GM19351 (cell line): ENCODE data around the gene CHADL.

ENCODE experiments used
- ATAC-seq: cut with Tn5 transposase; IDR thresholded peaks from one replicate; pipeline ENCODE4 v1.9.1; 2021; ENCODE audit warnings: mild to moderate bottlenecking, moderate library complexity; ENCODE audit not compliant: unreplicated experiment

The CHADL gene

DNA sequence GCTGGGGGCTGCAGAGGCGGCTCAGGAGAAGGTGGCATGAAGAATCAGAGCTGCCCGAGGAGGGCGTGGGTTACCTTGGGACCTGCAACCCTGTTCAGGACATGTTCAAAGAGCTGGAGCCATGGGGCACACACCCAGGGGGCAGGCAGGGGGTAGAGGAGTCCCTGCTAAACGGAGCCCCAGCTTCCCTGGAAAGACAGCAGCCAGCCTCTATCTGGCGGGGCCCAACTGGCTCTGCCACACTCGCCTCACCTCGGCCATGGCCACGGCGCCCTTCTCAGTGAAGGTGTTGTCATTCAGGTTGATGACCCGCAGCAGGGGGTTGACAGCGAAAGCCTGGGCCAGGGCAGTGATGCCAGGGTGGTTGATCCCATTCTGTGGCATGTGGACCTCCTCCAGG is 17.0 kb upstream of the CHADL start:
- no peak for ATAC-seq

DNA sequence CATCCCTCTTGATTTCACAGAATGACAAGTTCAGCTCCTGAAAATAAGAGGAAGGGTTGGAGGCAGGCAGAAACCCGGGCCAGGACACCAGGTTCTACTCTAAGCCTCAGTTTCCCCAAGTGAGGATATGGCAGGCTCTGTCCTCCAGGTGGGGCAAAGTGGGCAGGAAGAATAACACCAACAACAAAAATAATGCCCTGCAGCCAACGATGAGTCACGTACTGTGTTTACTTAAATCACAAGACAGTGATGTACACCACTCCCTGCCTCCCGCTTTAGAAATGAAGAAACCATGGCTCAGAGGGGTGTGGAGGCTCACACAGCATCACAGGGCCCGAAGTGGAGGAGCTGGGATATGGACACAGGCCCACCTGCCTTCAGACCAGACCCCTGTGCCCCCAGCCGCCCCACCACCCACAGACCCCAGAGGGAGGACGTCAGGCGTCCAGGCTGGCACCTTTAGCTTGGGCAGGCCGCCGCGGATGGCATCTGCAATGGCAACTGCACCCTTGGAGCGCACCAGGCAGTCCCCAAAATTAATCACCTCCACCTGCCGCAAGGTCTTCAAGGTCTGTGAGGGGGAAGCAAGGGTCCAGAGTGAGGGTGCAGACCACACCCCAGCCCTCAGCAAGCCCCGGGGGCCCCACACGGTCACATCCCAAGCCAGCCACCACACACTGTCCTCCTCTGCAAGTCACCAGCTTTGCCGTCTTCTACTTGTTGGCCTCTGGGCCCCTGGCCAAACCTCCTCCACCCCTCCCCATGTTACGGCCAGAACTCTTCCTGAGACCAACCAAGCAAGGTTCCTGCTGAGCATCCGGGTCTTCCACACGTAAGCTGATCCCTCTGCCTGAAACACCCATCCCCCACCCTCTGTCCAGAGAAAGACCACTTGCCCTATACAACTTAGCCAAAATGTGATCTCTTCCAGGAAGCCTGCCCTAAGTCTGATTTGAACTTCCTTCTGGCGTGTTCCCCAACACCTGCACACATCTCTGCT is 15.8 kb upstream of the CHADL start:
- no peak for ATAC-seq

DNA sequence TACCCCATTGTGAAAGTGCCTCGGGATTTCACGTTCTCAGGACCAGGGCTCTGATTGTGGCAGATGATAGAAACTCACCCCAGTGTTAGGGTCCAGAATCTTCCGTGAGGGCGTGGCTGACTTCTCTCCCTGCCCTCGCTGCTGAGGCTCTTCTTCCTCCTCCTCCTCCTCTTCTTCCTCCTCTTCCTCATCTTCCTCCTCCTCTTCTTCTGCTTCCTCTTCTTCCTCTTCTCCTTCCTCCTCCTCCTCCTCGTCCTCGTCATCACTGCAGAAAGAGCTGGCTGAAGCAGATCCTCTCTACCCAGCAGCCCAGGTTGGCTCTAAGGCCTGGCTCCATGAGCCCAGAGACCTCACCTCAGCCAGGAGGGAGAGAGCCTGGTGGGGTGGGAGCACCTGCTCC is 13.5 kb upstream of the CHADL start:
- no peak for ATAC-seq

DNA sequence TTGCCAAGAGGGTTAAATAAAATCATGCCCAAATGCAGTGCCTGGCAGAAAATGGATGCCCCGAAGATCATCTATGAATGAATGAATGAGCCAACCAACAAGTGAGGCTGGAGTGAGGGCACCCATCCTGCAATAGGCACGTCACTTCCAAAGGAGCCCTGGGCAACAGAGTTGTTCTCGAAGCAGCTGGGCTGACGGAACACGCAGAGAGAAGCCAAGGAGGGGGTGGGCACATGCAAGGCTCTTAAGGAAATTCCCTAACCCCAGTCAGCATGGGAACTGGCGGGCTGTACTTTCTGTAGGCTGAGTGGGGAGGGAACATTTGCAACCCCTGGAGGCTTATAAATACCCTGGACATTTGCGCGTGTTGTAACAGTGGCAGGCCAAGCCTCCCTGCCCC is 11.6 kb upstream of the CHADL start:
- no peak for ATAC-seq

DNA sequence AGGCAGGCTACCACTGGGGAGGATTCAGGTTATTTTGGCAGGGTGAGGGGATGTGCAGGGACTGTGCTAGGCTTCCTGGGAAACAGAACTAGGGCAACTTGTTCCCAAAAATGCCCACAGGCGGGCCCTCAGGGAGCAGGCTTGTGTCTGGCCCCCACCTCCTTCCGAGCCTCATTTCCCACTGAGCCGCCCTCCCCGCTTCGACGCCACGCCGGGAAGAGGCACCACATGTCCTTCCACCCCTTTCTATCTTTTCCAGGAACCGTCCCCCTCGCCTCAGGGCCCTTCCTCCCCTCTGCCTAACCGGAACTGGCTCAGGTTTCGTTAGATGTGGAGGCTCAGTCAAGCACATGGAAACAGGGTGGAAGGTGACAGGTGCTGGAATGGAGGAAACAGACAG is 9.4 kb upstream of the CHADL start:
- ATAC-seq = no peak

DNA sequence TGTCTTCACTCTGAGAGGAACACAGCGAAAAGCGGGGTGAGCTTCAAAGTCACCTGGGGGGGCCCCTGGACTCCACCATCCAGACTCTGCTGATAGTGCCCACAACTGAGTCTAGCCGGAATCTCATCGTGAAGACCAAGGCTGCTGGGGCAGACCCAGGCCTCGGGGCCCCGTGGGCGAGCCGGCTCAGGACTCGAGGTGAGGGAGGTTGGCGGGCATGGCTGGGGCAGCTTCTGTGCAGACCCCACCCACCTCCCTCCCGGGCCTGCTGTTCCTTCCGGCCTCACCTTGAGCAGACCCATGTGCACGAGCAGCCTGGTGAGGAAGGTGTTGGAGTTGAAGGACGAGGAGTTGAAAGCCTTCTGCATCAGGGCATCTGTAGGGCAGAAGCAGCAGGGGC is 8.7 kb upstream of the CHADL start:
- ATAC-seq = no peak

DNA sequence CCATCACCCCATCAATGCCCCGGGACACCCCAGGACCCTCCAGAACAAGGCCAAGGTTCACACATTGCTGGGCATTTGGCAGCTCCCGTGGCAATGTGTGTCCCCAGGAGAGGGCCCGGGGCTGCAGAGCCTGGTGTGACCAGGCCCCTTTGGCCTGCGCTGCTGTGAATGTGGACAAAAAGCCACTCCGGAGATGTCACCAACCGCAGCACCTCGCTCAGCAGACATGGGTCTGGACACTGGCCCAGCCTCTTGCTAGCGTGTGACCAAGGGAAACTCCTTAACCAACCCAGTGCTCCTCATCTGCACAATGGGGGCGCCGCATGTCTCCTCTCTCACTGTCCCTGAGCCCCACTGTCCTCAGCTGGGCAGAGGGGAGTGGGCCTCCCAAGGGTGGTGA is 8.0 kb upstream of the CHADL start:
- ATAC-seq = no peak

DNA sequence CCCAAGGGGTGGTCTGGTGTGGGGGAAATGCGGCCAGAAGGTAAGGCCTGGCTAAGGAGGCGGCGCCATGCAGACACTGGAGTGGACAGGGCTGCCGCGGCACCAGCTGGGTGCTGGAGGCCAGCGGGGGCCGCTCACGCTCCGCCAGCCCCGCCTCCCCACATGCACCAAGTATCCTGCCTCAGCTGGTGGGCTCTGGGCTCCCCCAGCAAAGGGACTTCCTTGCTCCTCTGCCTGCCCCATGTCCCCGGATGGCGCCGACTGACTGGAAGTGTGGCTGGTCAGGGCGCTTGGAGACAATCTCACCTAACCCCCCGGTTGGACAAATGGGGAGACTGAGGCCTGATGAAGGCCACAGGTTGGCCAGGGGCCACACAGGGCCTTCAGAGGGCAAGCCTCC is 7.6 kb upstream of the CHADL start:
- no peak for ATAC-seq

DNA sequence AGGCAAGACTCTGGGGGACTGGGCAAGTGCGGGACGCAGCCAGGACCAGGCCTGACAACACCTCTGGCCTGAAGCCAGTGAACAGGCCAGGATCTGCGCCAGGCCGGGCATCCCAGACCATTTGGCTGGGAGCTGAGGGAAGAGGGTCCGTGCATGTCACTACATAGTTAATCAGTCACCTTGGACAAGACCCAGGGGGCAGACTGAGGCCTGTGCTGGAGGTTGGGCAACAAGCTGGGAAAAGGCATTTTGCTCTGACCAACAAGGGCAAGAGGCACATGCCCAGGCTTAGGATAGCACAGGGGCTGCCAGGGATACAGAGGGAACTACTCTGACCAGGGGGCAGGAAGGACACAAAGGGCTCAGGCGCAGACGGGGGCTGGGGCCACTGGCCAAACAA is 7.0 kb upstream of the CHADL start:
- ATAC-seq = no peak

DNA sequence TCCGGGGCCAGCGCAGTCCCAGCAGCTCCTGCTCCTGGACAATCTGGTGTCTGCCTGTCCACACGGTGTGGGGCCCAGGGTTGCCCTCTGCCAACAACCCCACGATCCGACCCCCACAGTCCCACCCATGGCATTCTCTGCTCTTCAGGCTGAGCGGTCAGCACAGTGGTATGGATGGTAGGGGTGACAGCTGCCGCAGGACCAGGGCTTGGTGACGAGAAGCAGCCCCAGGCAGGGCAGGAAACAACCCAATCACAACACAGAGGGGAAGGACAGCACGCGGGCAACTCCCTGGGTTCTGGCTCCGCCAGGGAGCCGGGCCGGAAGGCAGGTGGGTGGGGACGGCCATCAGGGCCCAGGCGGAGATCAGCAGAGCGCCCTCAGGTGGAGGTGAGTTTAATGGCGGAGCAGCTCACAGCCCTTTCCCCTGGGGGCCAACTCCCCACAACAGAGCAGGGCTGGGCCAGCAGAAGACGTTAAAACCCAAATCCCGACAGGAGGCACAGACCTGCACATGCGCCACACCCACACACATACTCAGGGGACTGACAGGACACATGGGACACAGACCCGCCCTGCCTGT is 5.3 kb upstream of the CHADL start:
- no peak for ATAC-seq

DNA sequence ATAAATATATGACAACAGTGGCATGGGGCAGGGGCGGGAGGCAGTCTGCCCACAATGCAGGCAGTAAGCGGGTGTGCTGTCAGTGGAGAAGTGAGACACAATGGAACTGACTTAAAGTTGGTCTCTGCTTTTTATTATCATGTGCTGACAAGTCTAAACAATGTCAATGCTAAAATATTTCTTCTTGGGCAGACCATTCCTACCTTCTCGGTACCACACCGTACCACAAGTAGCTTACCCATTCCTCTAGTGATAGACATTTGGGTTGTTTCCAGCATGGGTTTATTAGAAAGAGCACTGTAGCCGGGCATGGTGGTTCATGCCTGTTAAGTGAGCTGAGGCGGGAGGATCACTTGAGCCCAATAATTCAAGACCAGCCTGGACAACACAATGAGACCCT is 2.6 kb upstream of the CHADL start:
- ATAC-seq = no peak

DNA sequence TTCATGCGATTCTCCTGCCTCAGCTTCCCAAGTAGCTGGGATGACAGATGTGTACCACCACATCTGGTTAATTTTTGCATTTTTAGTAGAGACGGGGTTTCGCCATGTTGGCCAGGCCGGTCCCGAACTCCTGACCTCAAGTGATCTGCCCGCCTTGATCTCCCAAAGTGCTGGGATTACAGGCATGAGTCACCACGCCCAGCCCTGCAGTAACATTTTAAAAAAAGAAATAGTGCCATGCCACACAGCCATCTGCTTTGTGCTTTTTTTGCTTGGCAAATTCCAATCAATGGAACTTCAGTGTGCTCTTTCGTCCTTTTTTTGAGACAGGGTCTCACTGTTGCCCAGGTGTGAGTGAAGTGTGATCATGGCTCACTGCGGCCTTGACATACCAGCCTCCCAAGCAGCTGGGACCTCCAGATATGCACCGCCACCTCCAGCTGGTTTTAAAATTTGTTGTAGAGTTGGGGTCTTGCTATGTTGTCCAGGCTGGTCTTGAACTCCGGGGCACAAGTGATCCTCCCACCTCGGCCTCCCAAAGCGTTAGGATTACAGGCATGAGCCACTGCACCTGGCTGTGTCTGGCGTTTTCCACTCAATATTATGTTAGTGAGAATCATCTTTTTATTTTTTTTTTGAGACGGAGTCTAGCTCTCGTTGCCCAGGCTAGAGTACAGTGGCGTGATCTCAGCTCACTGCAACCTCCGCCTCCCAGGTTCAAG is 1.8 kb upstream of the CHADL start:
- no peak for ATAC-seq

DNA sequence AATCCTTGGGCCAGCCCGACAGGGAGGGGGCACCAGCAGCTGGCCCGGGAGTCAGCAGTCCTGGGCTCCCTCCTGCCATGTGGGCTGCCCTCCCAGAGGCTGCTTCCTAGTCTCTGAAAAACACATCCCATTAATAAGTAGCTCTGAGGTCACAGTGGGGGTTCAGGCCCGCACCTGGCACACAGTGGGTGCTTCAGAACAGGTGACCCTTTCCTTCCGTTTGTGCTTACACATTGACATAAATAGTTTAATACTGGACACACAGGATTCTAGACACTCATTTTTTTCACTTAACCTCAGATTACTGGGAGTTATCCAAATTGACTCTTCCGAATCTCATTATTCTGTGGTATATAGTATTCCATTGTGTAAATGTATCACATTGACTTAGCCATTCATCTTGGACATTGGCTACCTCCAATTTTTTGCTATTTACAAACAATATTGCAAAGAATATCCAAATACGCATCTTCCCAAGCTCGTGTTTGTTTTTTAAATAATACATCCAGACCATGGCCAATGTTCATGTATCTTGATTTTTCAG is 474 bp upstream of the CHADL start:
- no peak for ATAC-seq

DNA sequence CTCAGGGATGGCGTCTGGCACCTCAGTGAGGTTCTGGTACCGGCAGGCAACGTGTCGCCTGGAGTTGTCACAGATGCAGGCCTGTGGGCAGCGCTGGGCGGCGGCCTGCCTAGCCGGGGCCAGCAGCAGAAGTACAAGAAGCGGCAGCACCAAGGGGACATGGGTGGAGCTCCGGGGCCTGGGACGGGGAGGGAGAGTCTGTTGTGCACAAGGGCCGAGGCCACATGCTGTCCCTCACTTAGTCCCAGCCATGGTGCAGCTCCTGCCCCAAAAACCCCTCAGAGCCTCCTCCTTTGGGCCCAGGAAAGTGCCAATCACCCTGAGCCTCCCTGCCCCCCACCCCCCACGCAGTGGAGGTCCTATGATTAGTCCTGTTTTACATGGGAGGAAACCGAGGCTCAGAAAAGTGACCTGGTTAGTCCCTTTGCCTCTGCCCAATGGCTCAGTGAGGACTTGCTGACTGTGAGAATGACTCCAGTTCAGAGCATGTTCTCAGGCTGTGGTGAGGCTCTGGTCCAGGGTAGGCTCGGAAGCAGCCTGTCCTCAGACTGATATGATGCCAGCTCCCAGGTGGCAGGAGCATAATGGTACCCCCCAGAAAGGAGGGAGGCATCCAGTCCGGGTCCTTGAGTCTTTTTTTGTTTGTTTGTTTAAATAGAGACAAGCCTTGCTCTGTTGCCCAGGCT is 1.1 kb downstream of the CHADL start:
- ATAC-seq = no peak

DNA sequence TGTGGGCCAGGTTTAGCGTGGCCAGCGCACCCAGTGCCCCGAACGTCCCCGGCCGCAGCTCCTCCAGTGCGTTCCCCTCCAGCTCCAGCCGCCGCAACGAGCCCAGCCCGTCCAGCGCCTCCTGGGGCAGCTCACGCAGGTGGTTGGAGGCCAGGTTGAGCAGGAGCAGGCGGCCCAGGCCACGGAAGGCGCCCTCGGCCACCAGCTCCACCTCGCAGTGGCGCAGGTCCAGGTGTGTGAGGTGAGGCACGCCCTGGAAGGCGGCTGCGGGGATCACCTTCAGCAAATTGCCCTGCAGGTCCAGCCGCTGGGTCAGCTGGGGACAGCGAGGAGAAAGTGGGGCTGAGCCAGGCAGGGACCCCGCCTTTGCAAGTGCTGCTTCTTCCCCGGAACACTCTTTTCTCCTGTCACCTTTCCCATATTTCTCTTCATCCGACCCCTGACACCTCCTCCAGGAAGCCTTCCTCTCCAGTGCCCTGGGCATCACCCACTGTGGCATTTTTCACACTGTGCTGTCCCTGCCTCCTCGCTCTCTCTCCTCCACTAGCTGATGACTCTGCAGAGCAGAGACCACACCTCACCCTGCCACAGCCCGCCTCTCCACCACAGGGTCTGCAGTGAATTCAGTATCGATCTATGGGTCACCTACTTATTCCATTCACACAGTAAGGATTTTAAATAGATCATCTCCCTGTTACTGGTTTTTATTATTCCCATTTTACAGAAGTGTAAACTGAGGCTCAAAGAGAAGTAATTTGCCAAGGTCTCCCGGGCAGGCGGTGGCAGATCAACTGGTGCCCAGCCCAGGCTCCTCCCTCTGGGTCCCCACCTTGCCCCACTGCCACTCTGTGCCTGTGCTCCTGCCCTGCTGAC is 1.9 kb downstream of the CHADL start:
- ATAC-seq = no peak

DNA sequence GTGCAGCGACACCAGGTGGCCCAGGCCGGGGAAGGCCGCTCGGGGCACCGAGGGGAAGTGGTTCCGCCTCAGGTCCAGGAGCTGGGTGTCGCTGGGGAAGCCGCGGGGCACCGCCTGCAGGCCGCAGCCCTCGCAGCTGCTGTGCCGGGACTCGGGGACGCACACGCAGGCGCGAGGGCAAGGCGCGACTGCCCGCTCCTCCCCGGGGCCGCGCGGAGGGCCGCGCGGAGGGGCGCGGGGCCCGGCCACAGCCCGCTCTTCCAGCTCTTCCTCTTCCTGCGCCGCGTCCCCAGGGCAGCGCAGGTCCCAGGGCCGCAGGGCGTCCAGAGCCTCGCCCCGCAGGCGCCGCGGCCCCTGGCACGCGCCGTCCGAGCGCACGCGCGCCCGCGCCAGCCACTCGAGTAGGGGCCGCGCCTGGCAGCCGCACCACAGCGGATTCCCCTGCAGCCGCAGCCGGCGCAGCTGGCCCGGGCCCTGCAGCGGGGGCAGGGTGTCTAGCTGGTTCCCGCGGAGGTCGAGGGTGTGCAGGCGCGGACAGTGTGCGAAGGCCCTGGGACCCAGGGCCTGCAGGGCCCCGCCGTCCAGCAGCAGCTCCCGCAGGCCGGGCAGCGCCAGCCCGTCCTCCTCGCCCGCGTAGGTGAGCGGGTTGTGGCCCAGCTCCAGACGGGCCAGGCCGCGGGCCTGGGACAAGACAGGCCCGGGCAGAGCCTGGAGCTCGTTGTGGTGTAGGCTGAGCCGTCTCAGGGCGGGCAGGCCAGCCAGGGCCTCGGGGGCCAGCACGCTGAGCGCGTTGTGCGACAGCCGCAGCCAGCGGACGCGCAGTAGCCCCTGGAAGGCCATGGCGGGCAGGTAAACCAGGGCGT is 2.8 kb downstream of the CHADL start:
- peak; percentile 64 for ATAC-seq

DNA sequence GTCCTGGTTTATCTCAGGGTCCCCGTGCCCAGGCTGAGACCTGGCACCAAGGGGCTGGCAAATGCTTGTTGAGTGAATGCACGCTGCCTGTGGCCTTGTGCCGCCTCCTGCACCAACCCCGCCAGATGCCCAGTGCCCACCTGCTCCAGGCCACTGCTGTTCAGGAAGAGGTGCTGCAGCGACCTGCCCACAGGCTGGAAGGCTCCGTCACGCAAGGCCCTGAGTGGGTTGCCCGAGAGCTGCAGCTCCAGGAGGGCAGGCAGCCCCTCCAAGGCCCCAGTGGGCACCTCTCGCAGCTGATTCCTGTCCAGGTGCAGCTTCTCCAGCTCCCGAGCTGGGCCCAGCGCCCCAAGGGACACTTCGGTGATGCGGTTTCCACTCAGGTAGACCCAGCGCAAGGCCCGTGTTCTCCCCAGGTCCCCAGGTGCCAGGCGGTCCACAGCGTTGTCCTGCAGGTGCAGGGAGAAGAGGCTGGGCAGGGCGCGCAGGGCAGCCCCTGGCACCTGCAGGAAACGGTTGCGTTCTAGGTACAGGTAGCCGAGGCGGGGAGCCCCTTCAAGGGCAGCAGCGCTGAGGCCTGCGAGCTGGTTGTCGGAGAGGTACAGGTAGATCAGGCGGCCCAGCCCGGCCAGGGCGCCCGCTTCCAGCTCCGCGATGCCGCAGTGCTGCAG is 3.6 kb downstream of the CHADL start:
- ATAC-seq = no peak
